ENCODE measurements around the gene CATSPERE. TPM values are rescaled to one million over a fixed set of nuclear protein-coding genes. Genes with fewer than 3 reads are reported as not detected.
A peak's percentile ranks its signal among the peaks of the same experiment; 100 is the strongest.

Gene CATSPERE
- total RNA-seq, 4 donors from 2014 or later: 0.98 to 3.1 (median 1.3) TPM

GRCh38 chr1:244653439-244654107 is 192.5 kb downstream of the CATSPERE start:
- peak overlapping the region; percentile 93 to 97 (median 96) for H3K27ac ChIP-seq
- H3K4me1 ChIP-seq: peaks cover 0 to 45% (median 15%) of the 10 kb centered on the region in 4 donors
- TF ChIP-seq, protein P1, sequence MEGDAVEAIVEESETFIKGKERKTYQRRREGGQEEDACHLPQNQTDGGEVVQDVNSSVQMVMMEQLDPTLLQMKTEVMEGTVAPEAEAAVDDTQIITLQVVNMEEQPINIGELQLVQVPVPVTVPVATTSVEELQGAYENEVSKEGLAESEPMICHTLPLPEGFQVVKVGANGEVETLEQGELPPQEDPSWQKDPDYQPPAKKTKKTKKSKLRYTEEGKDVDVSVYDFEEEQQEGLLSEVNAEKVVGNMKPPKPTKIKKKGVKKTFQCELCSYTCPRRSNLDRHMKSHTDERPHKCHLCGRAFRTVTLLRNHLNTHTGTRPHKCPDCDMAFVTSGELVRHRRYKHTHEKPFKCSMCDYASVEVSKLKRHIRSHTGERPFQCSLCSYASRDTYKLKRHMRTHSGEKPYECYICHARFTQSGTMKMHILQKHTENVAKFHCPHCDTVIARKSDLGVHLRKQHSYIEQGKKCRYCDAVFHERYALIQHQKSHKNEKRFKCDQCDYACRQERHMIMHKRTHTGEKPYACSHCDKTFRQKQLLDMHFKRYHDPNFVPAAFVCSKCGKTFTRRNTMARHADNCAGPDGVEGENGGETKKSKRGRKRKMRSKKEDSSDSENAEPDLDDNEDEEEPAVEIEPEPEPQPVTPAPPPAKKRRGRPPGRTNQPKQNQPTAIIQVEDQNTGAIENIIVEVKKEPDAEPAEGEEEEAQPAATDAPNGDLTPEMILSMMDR (IDR thresholded peaks at IDR 0.05): no peak
- no peak for TF ChIP-seq EP300 (IDR thresholded peaks at IDR 0.05)
- no peak for TF ChIP-seq POLR2A (IDR thresholded peaks at IDR 0.05)
- peaks cover 0 to 8% (median 0%) of the 10 kb centered on the region in 3 donors for H3K36me3 ChIP-seq
- no peaks in the 10 kb centered on the region for H3K27me3 ChIP-seq
- WGBS, 2 donors: 0 to 3% methylated on average over 29 to 32 of the region's 34 CpGs
- DNase-seq (ENCODE audit: low spot score in 2 of 2): no peak
- no peaks in the 10 kb centered on the region for H3K9me3 ChIP-seq
- peak overlapping the region; percentile 75 to 98 (median 94) for H3K4me3 ChIP-seq

DNA sequence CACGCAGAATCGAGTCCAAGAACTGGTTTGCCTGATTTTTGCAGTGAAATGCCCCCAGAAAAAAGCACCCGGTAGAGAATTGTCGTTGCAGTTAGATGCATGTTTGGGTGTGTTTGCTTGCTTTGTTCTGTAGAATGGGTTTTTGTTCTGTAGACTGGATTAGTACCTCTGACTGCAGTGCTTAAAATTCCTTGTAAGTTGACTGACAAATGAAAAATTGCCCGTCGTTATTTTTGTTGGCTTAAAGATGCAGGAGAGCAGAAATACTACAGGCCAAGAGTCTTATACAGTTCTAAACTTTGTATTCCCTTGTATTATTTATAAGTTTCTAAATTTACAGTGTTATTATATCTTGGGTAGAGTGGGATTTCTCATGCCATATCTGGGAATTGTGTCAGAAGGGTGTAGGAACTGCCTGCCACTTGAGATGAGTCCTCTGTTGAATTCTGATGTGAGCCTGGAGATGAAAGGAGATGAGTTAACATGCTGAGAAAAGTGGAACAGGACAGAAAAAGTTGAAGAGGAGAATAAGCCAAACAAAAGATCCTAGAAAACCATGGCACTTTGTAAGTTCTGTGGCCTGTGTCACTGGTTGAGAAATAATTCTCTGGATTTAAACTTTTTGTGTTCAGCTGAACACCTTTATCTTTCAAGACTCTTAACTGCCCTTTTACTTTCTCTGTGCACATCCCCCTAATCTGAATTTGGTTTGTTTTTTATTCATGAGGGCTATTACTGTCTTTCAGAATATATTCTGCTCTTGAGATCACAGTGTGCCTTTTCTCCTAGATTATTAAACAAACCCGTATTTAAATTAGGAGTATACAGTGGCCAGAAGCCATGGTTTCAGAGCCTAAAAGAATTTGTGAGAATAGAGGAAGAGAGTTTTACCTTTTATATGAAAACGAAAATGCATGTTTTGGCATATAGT is 193.3 kb downstream of the CATSPERE start:
- Histone ChIP-seq H3K4me3 (peak overlapping the region; percentile 75 to 98 (median 94)), H3K9me3 (no peaks in the 10 kb centered on the region), H3K27me3 (no peaks in the 10 kb centered on the region), H3K27ac (peak overlapping the region in 3 of 4 donors; percentile 19 to 96 (median 93)), H3K4me1 (peaks cover 0 to 47% (median 15%) of the 10 kb centered on the region in 4 donors), H3K36me3 (peaks cover 0 to 8% (median 0%) of the 10 kb centered on the region in 3 donors)
- 7 to 10% methylated on average over 8 of the region's 8 CpGs for WGBS, 2 donors
- no peak for TF ChIP-seq EP300 (IDR thresholded peaks at IDR 0.05)
- TF ChIP-seq POLR2A (IDR thresholded peaks at IDR 0.05): no peak
- TF ChIP-seq, protein P1 (IDR thresholded peaks at IDR 0.05): no peak
- no peak for DNase-seq (ENCODE audit: low spot score in 2 of 2)

DNA sequence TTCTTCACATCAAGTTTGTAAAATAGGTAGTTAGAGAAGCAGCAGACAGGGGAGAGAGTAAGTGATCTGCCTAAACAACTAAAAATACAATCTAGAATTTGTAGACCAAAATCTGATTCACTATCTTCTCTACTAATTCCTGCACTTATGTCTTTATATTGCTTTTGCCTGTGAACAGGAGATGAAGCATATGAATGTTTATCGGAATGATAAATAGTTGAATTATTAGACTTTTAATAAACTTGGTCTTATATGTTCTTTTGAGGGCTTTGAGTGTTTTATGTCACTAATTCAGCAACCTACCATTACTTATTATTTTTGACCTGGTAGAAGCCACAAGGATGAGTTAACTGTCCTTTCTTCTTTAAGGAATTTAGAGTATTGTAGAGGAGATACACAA is 194.1 kb downstream of the CATSPERE start:
- H3K9me3 ChIP-seq: peaks cover 0 to under 1% (median 0%) of the 10 kb centered on the region in 4 donors
- H3K4me3 ChIP-seq: no peak overlapping the region
- TF ChIP-seq EP300 (IDR thresholded peaks at IDR 0.05): no peak
- TF ChIP-seq, protein P1 (IDR thresholded peaks at IDR 0.05): no peak
- no peak for TF ChIP-seq POLR2A (IDR thresholded peaks at IDR 0.05)
- 87 to 98% methylated on average over 1 of the region's 1 CpG for WGBS, 2 donors
- peaks cover 0 to 47% (median 15%) of the 10 kb centered on the region in 4 donors for H3K4me1 ChIP-seq
- H3K27me3 ChIP-seq: no peaks in the 10 kb centered on the region
- DNase-seq (ENCODE audit: low spot score in 2 of 2): no peak
- H3K36me3 ChIP-seq: peaks cover 0 to 13% (median 0%) of the 10 kb centered on the region in 3 donors
- no peak overlapping the region for H3K27ac ChIP-seq

GRCh38 chr1:244657421-244657820 is 196.3 kb downstream of the CATSPERE start:
- H3K27me3 ChIP-seq: no peaks in the 10 kb centered on the region
- no peak overlapping the region for H3K27ac ChIP-seq
- H3K36me3 ChIP-seq: peaks cover 0 to 15% (median 0%) of the 10 kb centered on the region in 3 donors
- TF ChIP-seq POLR2A (IDR thresholded peaks at IDR 0.05) (no peak), EP300 (IDR thresholded peaks at IDR 0.05) (no peak)
- TF ChIP-seq, protein P1 (IDR thresholded peaks at IDR 0.05): no peak
- 88 to 98% methylated on average over 3 of the region's 3 CpGs for WGBS, 2 donors
- peaks cover 0 to 3% (median 0%) of the 10 kb centered on the region in 4 donors for H3K9me3 ChIP-seq
- no peak for DNase-seq (ENCODE audit: low spot score in 2 of 2)
- H3K4me1 ChIP-seq: peaks cover 0 to 38% (median 15%) of the 10 kb centered on the region in 4 donors
- H3K4me3 ChIP-seq: no peak overlapping the region
